ENCODE data around the gene ASTN2. TPM values are rescaled to one million over a fixed set of nuclear protein-coding genes. Genes with fewer than 3 reads are reported as not detected.

The ASTN2 gene
- total RNA-seq, 3 donors from 2014 or later, result 1.7 to 1.8 (median 1.7) TPM

DNA sequence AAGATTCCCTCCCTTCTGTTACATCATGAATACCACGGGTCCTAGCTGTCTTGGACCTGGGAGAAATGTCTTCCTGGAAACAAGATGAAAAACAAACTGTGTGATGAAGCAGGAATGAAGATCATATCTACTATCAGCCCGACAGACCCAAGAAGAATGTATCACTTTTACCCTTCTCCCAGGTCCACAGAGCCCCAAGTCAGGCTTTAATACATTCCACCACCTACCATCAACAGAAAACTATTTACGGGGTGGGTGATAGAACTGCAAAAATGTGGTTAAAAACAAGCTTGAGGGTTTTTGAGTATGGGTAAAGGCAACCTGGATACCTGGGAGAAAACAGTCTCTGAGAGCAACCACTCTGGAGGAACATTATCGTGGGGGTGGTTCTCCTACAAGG lies 400.8 kb downstream of the ASTN2 start:
- Mint-ChIP-seq H3K4me3 (no peak overlapping the region), H3K4me1 (ENCODE audit: low read depth) (no peaks in the 10 kb centered on the region), H3K36me3 (ENCODE audit: insufficient read depth) (no peaks in the 10 kb centered on the region), H3K9me3 (peaks cover 6% of the 10 kb centered on the region), H3K27me3 (ENCODE audit: low read depth) (no peaks in the 10 kb centered on the region)
- ATAC-seq, result no peak
- no peak for DNase-seq

DNA sequence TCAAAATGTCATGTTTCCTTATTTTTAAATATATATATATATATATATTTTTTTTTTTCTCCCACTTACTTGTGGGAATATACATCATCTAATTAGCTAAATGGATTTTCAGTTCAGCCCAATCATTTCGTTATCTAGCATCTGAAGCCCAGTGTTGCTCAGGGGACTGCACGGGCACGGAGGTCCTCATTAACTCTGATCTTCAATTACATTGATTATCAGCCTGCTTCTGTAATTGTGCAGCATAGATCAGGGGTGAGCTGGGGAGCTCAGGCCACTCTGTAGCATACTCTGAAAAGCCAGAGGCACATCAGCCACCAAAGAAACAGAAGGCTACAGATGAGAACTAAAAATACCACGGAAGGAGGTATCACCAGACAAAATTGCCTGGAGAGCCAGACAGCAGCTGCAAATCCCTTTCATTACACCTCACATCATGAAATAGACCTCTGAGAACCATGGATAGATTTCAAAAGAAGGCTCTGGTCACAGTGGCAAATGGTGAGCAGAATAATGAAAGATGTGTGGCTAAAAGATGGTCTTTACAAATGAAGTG lies 401.3 kb downstream of the ASTN2 start:
- Mint-ChIP-seq H3K9me3 (peaks cover 6% of the 10 kb centered on the region), H3K4me3 (no peak overlapping the region), H3K27me3 (ENCODE audit: low read depth) (no peaks in the 10 kb centered on the region), H3K36me3 (ENCODE audit: insufficient read depth) (no peaks in the 10 kb centered on the region), H3K4me1 (ENCODE audit: low read depth) (no peaks in the 10 kb centered on the region)
- no peak for ATAC-seq
- DNase-seq, result no peak

DNA sequence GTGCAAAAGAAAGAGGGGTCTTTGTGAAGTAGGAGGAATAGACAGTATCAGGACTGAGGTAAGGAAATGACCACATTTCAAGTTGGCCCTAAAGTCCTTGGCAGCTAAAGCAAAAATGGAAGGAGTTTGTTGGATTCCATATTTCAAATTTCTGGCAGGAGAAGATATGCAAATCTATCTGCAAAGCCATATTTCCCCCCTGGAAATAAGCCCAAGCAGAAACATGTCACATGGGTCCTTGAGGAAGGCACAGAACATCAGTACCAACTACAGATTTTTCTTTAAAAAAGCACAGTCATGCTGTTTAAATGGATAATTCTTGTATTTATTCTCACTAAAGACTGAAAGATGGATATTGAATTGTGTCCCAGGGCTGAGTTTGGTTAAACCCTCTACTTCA lies 404.8 kb downstream of the ASTN2 start:
- ATAC-seq (no peak), DNase-seq (no peak)
- Mint-ChIP-seq H3K36me3 (ENCODE audit: insufficient read depth) (no peaks in the 10 kb centered on the region), H3K4me3 (no peak overlapping the region), H3K4me1 (ENCODE audit: low read depth) (no peaks in the 10 kb centered on the region), H3K9me3 (peaks cover 8% of the 10 kb centered on the region), H3K27me3 (ENCODE audit: low read depth) (peaks cover 2% of the 10 kb centered on the region)

DNA sequence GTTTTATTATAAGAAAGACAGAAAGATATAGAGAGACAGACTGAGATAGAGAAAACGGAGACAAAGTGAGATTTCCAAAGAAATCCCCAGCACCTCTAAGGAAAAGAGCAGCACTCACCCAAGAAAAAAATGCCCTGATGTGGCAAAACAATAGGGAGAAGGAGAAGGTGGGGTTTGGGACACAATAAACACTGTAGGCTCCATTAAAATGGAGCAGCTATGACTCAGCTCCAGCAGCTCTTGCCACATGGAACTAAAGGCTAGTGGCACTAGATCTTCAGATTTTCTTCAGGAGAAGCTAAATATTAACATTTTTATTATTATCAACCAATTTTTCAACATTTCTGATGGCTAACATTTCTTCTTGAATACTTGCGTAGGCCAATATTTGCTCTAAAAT lies 406.0 kb downstream of the ASTN2 start:
- ATAC-seq (no peak), DNase-seq (no peak)
- H3K4me3 Mint-ChIP-seq, result no peak overlapping the region

DNA sequence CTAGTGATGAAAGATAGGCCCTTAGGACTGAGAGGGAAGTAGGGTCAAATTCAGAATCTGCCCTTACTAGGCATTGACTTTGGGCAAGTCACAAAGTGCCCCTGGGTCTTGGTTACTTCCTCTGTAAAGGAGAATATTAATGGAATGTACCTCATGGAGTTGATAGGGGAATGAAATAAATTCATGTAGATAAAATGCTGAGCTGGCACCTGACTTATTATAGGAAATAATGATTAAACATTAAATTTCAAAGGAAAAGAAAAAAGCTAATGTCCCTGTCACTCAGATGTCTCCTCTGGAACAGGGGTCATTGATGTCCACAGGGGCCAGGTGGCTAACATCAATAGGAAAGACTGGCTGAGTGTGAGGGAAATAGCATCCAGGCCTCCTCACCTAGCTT lies 406.4 kb downstream of the ASTN2 start:
- ATAC-seq (no peak), DNase-seq (no peak)
- Mint-ChIP-seq H3K4me3 (no peak overlapping the region), H3K9me3 (peaks cover 8% of the 10 kb centered on the region), H3K27me3 (ENCODE audit: low read depth) (peaks cover 2% of the 10 kb centered on the region), H3K4me1 (ENCODE audit: low read depth) (no peaks in the 10 kb centered on the region), H3K36me3 (ENCODE audit: insufficient read depth) (no peaks in the 10 kb centered on the region)

More for the DNA sequence above, 406.0 kb downstream of the ASTN2 start:
- Mint-ChIP-seq H3K9me3 (peaks cover 8% of the 10 kb centered on the region), H3K4me1 (ENCODE audit: low read depth) (no peaks in the 10 kb centered on the region), H3K36me3 (ENCODE audit: insufficient read depth) (no peaks in the 10 kb centered on the region), H3K27me3 (ENCODE audit: low read depth) (peaks cover 2% of the 10 kb centered on the region)

DNA sequence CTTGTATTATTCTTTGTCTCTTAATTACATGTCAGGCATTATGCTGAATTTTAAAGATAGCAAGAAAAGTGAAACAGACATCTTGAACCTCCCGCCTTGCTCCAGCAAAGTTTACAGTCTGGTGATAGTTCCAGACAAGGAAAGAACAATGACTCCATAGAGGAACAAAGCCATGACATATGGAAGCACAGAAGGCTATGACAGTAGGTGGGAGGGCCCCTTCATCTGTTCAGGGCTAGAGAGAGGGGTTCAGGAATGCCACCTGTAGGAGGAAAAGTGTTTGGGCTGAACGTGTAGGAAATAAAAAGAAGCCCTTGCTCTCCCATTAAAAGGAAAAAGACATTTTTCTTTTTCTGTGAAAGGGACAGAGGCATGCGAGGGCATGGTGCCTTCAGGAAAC lies 412.2 kb downstream of the ASTN2 start:
- DNase-seq (no peak), ATAC-seq (no peak)
- no peaks in the 10 kb centered on the region for H3K36me3 Mint-ChIP-seq (ENCODE audit: insufficient read depth)
- peaks cover 5% of the 10 kb centered on the region for H3K9me3 Mint-ChIP-seq
- no peaks in the 10 kb centered on the region for H3K4me1 Mint-ChIP-seq (ENCODE audit: low read depth)
- peaks cover 2% of the 10 kb centered on the region for H3K27me3 Mint-ChIP-seq (ENCODE audit: low read depth)
- H3K4me3 Mint-ChIP-seq, result no peak overlapping the region

DNA sequence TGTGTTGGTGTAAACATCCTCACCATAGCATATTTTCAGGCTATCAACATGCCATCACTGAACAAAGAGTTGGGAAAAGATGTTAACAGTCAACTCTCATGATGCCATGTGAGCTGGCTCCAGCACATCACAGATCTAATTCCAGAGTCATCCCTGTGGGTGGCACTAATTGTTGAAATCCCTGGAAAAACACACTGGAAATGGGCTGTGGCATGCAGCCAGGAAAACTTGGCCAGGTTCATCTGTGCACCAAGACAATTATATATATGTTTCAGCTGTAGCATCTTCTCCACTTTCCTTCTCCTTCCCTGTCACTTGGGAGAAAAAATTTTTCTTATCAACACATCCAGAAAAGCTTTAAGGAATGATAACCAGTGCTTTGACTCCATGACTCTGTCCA lies 414.0 kb downstream of the ASTN2 start:
- H3K36me3 Mint-ChIP-seq (ENCODE audit: insufficient read depth), result no peaks in the 10 kb centered on the region
- peaks cover 5% of the 10 kb centered on the region for H3K9me3 Mint-ChIP-seq
- DNase-seq (no peak), ATAC-seq (no peak)
- H3K4me1 Mint-ChIP-seq (ENCODE audit: low read depth), result no peaks in the 10 kb centered on the region
- no peaks in the 10 kb centered on the region for H3K27me3 Mint-ChIP-seq (ENCODE audit: low read depth)
- no peak overlapping the region for H3K4me3 Mint-ChIP-seq

DNA sequence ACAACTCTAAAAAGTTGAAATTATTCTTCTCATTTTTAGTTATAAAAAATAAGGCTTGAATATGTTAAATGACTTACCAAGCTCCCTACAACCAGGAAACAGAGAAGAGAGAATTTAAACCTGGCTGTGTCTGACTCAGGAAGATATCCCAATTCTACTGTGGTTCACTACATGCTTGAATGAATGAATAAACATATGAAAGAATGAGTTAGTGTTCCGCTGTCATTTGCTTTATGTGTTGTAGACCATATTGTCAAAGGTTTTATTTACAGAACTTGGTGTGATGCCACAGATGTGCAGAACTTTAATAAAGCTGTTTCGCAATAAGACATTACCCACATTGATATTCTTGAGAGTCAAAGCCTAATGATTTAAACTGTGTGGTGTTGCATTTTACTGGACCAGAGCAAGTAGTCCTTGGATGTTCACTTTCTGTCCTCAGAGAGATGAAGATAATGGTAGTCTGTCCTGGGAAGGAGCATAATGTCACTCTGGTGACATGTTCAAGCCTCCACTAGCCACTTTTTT lies 414.6 kb downstream of the ASTN2 start:
- Mint-ChIP-seq H3K27me3 (ENCODE audit: low read depth) (no peaks in the 10 kb centered on the region), H3K36me3 (ENCODE audit: insufficient read depth) (no peaks in the 10 kb centered on the region), H3K4me3 (no peak overlapping the region), H3K9me3 (no peaks in the 10 kb centered on the region), H3K4me1 (ENCODE audit: low read depth) (no peaks in the 10 kb centered on the region)
- no peak for DNase-seq
- ATAC-seq, result no peak

DNA sequence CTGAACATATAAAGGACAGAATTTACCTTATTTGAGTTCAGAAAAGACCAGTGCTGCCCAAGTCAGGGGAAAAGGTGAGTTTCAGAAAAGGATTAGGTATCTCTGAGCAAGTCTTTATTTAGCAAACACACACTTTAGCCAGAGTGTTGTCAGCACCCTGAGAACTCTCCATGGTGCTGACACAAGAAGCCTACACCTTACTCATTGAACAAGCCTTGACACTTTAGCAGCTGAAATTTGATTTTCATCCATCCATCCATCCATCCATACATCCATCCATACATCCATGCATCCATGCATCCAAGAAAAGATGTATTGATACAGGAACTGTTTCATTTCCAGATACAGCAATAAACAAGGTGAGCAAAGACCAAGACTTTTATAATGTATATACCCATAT lies 416.6 kb downstream of the ASTN2 start:
- Mint-ChIP-seq H3K4me3 (no peak overlapping the region), H3K9me3 (no peaks in the 10 kb centered on the region), H3K4me1 (ENCODE audit: low read depth) (no peaks in the 10 kb centered on the region), H3K27me3 (ENCODE audit: low read depth) (no peaks in the 10 kb centered on the region), H3K36me3 (ENCODE audit: insufficient read depth) (no peaks in the 10 kb centered on the region)
- DNase-seq (no peak), ATAC-seq (no peak)

DNA sequence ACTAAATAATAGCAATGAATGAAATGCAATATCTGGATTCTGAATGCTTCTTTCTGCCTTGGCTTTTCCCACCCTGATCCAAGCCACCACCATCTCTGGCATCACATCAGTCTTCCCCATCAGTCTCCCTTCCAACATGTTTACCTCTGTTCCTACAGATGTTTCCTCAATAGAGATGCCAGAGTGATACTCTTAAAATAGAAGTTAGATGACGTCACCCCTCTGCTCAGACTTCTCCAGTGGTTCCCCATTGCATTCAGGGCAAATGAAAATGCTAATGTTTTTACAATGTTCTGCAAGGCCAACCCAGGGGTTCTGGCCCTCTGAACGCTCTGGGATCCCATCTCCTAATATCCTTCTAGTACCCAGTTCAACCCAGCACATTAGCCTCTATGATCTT lies 422.0 kb downstream of the ASTN2 start:
- no peaks in the 10 kb centered on the region for H3K27me3 Mint-ChIP-seq (ENCODE audit: low read depth)
- H3K36me3 Mint-ChIP-seq (ENCODE audit: insufficient read depth), result no peaks in the 10 kb centered on the region
- H3K4me3 Mint-ChIP-seq, result no peak overlapping the region
- DNase-seq (no peak), ATAC-seq (no peak)
- H3K4me1 Mint-ChIP-seq (ENCODE audit: low read depth), result no peaks in the 10 kb centered on the region
- H3K9me3 Mint-ChIP-seq, result no peaks in the 10 kb centered on the region

DNA sequence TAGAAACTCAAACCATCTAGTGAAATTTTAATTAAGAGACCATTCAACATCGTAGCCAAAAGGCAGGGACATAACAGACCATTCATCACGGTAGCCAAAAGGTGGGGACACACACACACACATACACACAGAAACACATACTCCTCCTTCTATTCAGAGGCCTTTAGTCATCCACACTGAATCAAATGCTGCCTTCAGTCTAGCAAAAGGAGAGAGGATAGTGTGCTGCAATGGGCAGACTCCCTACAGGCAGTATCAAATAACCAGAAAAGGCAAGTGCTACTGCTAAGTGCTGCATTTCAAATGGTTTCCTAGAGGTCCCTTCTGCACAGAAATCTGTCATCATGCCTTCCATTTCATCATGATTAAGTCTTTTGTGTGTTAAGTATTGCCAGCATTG lies 423.8 kb downstream of the ASTN2 start:
- Mint-ChIP-seq H3K4me3 (no peak overlapping the region), H3K4me1 (ENCODE audit: low read depth) (no peaks in the 10 kb centered on the region), H3K9me3 (no peaks in the 10 kb centered on the region), H3K27me3 (ENCODE audit: low read depth) (no peaks in the 10 kb centered on the region), H3K36me3 (ENCODE audit: insufficient read depth) (no peaks in the 10 kb centered on the region)
- DNase-seq (no peak), ATAC-seq (no peak)

DNA sequence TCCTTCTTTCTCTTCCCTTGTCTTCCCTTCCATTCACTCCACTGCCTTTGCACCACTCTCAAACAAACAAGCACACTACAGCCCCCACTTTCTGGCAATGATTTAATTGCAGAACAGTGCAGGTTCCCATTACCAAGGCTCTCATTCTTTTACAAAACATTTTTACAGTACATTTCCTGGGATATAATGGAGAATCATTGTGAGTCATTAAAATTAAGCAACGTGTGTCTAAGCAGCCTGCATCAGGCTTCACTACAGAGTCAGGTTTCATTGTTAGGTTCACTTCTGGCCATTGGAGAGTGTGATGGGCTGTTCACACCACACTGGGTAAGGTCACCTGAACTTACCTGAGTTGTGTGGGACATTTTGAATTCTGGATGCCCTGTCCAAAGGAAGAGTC lies 424.3 kb downstream of the ASTN2 start:
- no peak for DNase-seq
- no peaks in the 10 kb centered on the region for H3K4me1 Mint-ChIP-seq (ENCODE audit: low read depth)
- H3K27me3 Mint-ChIP-seq (ENCODE audit: low read depth), result no peaks in the 10 kb centered on the region
- no peaks in the 10 kb centered on the region for H3K36me3 Mint-ChIP-seq (ENCODE audit: insufficient read depth)
- H3K9me3 Mint-ChIP-seq, result no peaks in the 10 kb centered on the region
- no peak for ATAC-seq
- no peak overlapping the region for H3K4me3 Mint-ChIP-seq

DNA sequence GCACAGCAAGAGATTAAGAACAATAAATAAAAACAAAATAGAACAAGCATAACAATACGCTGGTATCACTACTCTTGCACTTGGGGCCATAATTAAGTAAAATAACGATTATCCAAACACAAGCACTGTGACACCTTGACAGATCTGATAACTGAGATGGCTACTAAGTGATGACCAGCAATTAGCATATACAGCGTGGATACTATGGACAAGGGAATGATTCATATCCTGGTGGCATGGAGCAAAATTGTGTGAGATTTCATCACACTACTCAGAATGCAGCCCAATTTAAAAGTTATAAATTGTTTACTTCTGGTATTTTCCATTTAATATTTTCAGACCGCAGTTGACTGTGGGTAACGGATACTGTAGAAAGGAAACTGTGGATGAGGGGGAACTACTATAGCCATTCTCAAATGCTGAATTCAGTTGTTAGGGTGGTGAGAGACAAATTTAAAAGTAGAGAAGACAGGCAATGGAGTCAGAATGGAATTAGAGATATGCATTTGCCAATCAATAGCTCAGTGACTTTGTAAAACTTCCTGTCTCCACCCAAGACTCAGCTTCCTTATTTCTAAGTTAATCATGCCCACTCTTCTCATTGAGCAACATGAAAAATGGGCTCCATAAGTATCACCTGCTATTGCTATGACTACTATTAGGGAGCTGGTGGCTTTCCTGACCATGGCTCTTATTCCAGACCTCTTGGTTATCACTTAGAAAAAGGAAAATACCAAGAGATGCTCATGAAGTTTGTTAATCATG lies 427.0 kb downstream of the ASTN2 start:
- Mint-ChIP-seq H3K36me3 (ENCODE audit: insufficient read depth) (no peaks in the 10 kb centered on the region), H3K4me1 (ENCODE audit: low read depth) (no peaks in the 10 kb centered on the region), H3K4me3 (no peak overlapping the region), H3K9me3 (no peaks in the 10 kb centered on the region), H3K27me3 (ENCODE audit: low read depth) (no peaks in the 10 kb centered on the region)
- ATAC-seq (no peak), DNase-seq (no peak)

DNA sequence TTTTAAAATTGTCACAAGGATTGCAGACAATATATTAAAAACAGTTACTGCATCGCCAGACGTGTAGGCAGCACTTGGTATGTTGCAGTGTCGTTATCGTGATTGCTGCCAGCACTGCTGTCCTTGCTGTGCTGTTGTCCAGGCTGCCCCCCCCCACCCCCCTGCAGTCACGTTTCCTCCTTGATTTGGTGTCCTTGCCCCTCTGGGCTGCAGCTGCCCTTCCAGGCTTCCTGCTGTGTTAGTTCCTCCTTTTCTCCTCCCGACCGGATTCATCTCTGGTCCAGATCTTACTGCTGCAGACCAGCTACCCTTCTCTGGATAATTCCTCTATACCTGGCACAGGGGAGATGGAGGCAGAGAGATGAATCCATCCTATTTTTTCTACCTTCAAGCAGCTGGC lies 428.8 kb downstream of the ASTN2 start:
- H3K9me3 Mint-ChIP-seq, result no peaks in the 10 kb centered on the region
- H3K27me3 Mint-ChIP-seq (ENCODE audit: low read depth), result no peaks in the 10 kb centered on the region
- DNase-seq, result no peak
- H3K4me3 Mint-ChIP-seq, result no peak overlapping the region
- no peak for ATAC-seq
- no peaks in the 10 kb centered on the region for H3K4me1 Mint-ChIP-seq (ENCODE audit: low read depth)
- H3K36me3 Mint-ChIP-seq (ENCODE audit: insufficient read depth), result no peaks in the 10 kb centered on the region

DNA sequence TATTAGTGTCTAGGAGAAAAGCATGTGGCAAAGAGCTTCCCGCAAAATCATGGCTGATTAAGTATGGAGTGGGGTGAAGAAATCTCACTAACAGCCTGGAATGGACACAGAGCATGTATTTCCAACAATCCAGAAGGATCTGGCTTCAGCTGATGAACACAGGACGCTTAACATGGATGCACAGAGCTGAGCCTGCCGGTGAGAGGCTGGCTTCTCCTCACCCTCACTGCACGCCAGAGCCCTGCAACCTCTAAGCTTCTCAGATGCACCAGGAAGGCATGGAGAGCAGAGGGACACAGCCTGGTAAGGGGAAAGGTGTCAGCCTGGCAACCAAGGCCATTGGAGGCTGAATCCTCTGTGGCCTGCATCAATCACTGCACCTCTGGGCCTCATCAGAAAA lies 429.3 kb downstream of the ASTN2 start:
- no peak for DNase-seq
- no peaks in the 10 kb centered on the region for H3K27me3 Mint-ChIP-seq (ENCODE audit: low read depth)
- ATAC-seq, result no peak
- H3K36me3 Mint-ChIP-seq (ENCODE audit: insufficient read depth), result no peaks in the 10 kb centered on the region
- no peaks in the 10 kb centered on the region for H3K9me3 Mint-ChIP-seq
- no peaks in the 10 kb centered on the region for H3K4me1 Mint-ChIP-seq (ENCODE audit: low read depth)
- H3K4me3 Mint-ChIP-seq, result no peak overlapping the region
